Parathyroid adenoma (tissue), 2 donors: Measurements from ENCODE around the gene LRRC42.

ENCODE experiments used
- H2AFZ ChIP-seq: fragments of 300-600 bp; sonication (generic); one replicate; pipeline ENCODE4 v1.7.0; 2017; ENCODE audit warnings: antibody characterized with exemption, mild to moderate bottlenecking
- H3K27ac ChIP-seq: fragments of 300-600 bp; sonication (generic); one replicate; pipeline ENCODE4 v1.7.0; 2017
- H3K27me3 ChIP-seq: fragments of 300-600 bp; sonication (generic); one replicate; pipeline ENCODE4 v1.7.0; 2017; ENCODE audit warnings: low read length; ENCODE audit not compliant: control insufficient read depth, insufficient read depth
- H3K36me3 ChIP-seq: fragments of 300-600 bp; sonication (generic); one replicate; pipeline ENCODE4 v1.7.0; 2017; ENCODE audit warnings: low read length; ENCODE audit not compliant: control insufficient read depth, insufficient read depth
- H3K4me1 ChIP-seq: fragments of 300-600 bp; sonication (generic); one replicate; pipeline ENCODE4 v1.7.0; 2017; ENCODE audit warnings: control low read depth
- H3K4me2 ChIP-seq: fragments of 300-600 bp; sonication (generic); one replicate; pipeline ENCODE4 v1.7.0; 2017; ENCODE audit warnings: low read length
- H3K4me3 ChIP-seq: fragments of 300-600 bp; sonication (generic); one replicate; pipeline ENCODE4 v1.7.0; 2017; ENCODE audit warnings: low read depth, low read length
- H3K79me2 ChIP-seq: fragments of 300-600 bp; sonication (generic); one replicate; pipeline ENCODE4 v1.7.0; 2017; ENCODE audit warnings: control low read depth
- H3K9ac ChIP-seq: fragments of 300-600 bp; sonication (generic); one replicate; pipeline ENCODE4 v1.7.0; 2017; ENCODE audit warnings: mild to moderate bottlenecking
- H3K9me3 ChIP-seq: fragments of 300-600 bp; sonication (generic); one replicate; pipeline ENCODE4 v1.7.0; 2017; ENCODE audit warnings: low read length; ENCODE audit not compliant: control insufficient read depth
- CTCF ChIP-seq: fragments of 300-600 bp; sonication (generic); IDR thresholded peaks from one replicate; pipeline ENCODE4 v1.7.0; 2017; ENCODE audit warnings: antibody characterized with exemption, mild to moderate bottlenecking
- donor health status: primary hyperparathyroidism.

The LRRC42 gene

GRCh38 chr1:53938136-53938830 lies 7.9 kb upstream of the LRRC42 start:
- Histone ChIP-seq H3K4me3 (no peak overlapping the region), H3K36me3 (no peaks in the 10 kb centered on the region)

GRCh38 chr1:53942127-53942957 lies 3.8 kb upstream of the LRRC42 start:
- H2AFZ ChIP-seq, result no peak overlapping the region
- no peaks in the 10 kb centered on the region for H3K9me3 ChIP-seq
- H3K9ac ChIP-seq, result no peak overlapping the region
- H3K4me2 ChIP-seq, result no peak overlapping the region
- H3K36me3 ChIP-seq, result no peaks in the 10 kb centered on the region
- peaks cover 2% of the 10 kb centered on the region for H3K4me1 ChIP-seq
- H3K27me3 ChIP-seq, result no peaks in the 10 kb centered on the region
- no peaks in the 10 kb centered on the region for H3K79me2 ChIP-seq
- H3K4me3 ChIP-seq, result no peak overlapping the region
- no peak for TF ChIP-seq CTCF
- no peak overlapping the region for H3K27ac ChIP-seq

More at GRCh38 chr1:53938136-53938830, 7.9 kb upstream of the LRRC42 start:
- no peaks in the 10 kb centered on the region for H3K9me3 ChIP-seq
- TF ChIP-seq CTCF, result no peak
- no peak overlapping the region for H3K27ac ChIP-seq
- H3K79me2 ChIP-seq, result no peaks in the 10 kb centered on the region
- no peak overlapping the region for H3K9ac ChIP-seq
- no peak overlapping the region for H2AFZ ChIP-seq
- H3K27me3 ChIP-seq, result no peaks in the 10 kb centered on the region
- no peaks in the 10 kb centered on the region for H3K4me1 ChIP-seq
- no peak overlapping the region for H3K4me2 ChIP-seq

GRCh38 chr1:53943090-53943489 lies 3.1 kb upstream of the LRRC42 start:
- H3K79me2 ChIP-seq, result no peaks in the 10 kb centered on the region
- H3K4me2 ChIP-seq, result no peak overlapping the region
- no peak overlapping the region for H3K9ac ChIP-seq
- TF ChIP-seq CTCF, result no peak
- H2AFZ ChIP-seq, result no peak overlapping the region
- no peak overlapping the region for H3K4me3 ChIP-seq
- no peak overlapping the region for H3K27ac ChIP-seq
- H3K9me3 ChIP-seq, result no peaks in the 10 kb centered on the region
- H3K27me3 ChIP-seq, result no peaks in the 10 kb centered on the region
- no peaks in the 10 kb centered on the region for H3K36me3 ChIP-seq
- H3K4me1 ChIP-seq, result peaks cover 5% of the 10 kb centered on the region

- Histone ChIP-seq H3K4me2 (no peak overlapping the region), H3K27ac (no peak overlapping the region), H3K27me3 (no peaks in the 10 kb centered on the region), H3K4me1 (peaks cover 5% of the 10 kb centered on the region), H3K4me3 (no peak overlapping the region), H3K9ac (no peak overlapping the region), H3K9me3 (no peaks in the 10 kb centered on the region), H3K36me3 (no peaks in the 10 kb centered on the region), H2AFZ (no peak overlapping the region), H3K79me2 (no peaks in the 10 kb centered on the region)
- TF ChIP-seq CTCF, result no peak
Observed at GRCh38 chr1:53943490-53944043, 2.6 kb upstream of the LRRC42 start.
